Activated T-cell treated with anti-CD3 and anti-CD28 coated beads, Interleukin-2, amount 50 U/mL, for 24 hours (primary cell): Measurements from ENCODE around the gene PRKCD.
A peak's percentile ranks its signal among the peaks of the same experiment; 100 is the strongest.

Source experiments
- DNase-seq: peaks from one replicate; pipeline ENCODE4 v3.0.0-alpha.2; 2020
- H3K27ac Mint-ChIP-seq: 2 replicates; pipeline ENCODE4 v1.8.0; 2020; ENCODE audit warnings: mild to moderate bottlenecking, mixed read lengths
- H3K27me3 Mint-ChIP-seq: 2 replicates; pipeline ENCODE4 v1.8.0; 2020; ENCODE audit warnings: mixed read lengths
- H3K36me3 Mint-ChIP-seq: 2 replicates; pipeline ENCODE4 v1.8.0; 2020; ENCODE audit warnings: low read depth, mixed read lengths
- H3K4me1 Mint-ChIP-seq: 2 replicates; pipeline ENCODE4 v1.8.0; 2020; ENCODE audit warnings: low read depth, mixed read lengths
- H3K4me3 Mint-ChIP-seq: 2 replicates; pipeline ENCODE4 v1.8.0; 2020; ENCODE audit warnings: mild to moderate bottlenecking, moderate library complexity, mixed read lengths
- H3K9me3 Mint-ChIP-seq: 2 replicates; pipeline ENCODE4 v1.8.0; 2020; ENCODE audit warnings: mixed read lengths

The PRKCD gene

GRCh38 chr3:53213276-53213675 lies 52.3 kb downstream of the PRKCD start:
- Mint-ChIP-seq H3K27me3 (no peaks in the 10 kb centered on the region), H3K9me3 (peaks cover 3% of the 10 kb centered on the region), H3K4me1 (peaks cover 8% of the 10 kb centered on the region), H3K4me3 (no peak overlapping the region), H3K27ac (no peak overlapping the region), H3K36me3 (peaks cover 3% of the 10 kb centered on the region)
- no peak for DNase-seq

GRCh38 chr3:53215816-53216215 lies 54.8 kb downstream of the PRKCD start:
- H3K27ac Mint-ChIP-seq: no peak overlapping the region
- H3K4me3 Mint-ChIP-seq: no peak overlapping the region
- peaks cover 13% of the 10 kb centered on the region for H3K4me1 Mint-ChIP-seq
- DNase-seq: no peak
- no peaks in the 10 kb centered on the region for H3K9me3 Mint-ChIP-seq
- no peaks in the 10 kb centered on the region for H3K36me3 Mint-ChIP-seq
- no peaks in the 10 kb centered on the region for H3K27me3 Mint-ChIP-seq

- no peaks in the 10 kb centered on the region for H3K27me3 Mint-ChIP-seq
- H3K27ac Mint-ChIP-seq: no peak overlapping the region
- no peak for DNase-seq
- H3K4me1 Mint-ChIP-seq: peaks cover 10% of the 10 kb centered on the region
- no peaks in the 10 kb centered on the region for H3K9me3 Mint-ChIP-seq
- no peaks in the 10 kb centered on the region for H3K36me3 Mint-ChIP-seq
- no peak overlapping the region for H3K4me3 Mint-ChIP-seq
Observed at GRCh38 chr3:53216723-53217122, 55.7 kb downstream of the PRKCD start.

- H3K27me3 Mint-ChIP-seq: no peaks in the 10 kb centered on the region
Observed at GRCh38 chr3:53217175-53217574, 56.2 kb downstream of the PRKCD start.

GRCh38 chr3:53218131-53218530 lies 57.1 kb downstream of the PRKCD start:
- Mint-ChIP-seq H3K27ac (no peak overlapping the region), H3K4me3 (no peak overlapping the region), H3K27me3 (no peaks in the 10 kb centered on the region), H3K4me1 (peaks cover 5% of the 10 kb centered on the region), H3K36me3 (peaks cover 9% of the 10 kb centered on the region), H3K9me3 (no peaks in the 10 kb centered on the region)
- no peak for DNase-seq

More at GRCh38 chr3:53217175-53217574, 56.2 kb downstream of the PRKCD start:
- Mint-ChIP-seq H3K9me3 (no peaks in the 10 kb centered on the region), H3K4me1 (peaks cover 5% of the 10 kb centered on the region), H3K4me3 (no peak overlapping the region), H3K36me3 (no peaks in the 10 kb centered on the region), H3K27ac (no peak overlapping the region)
- DNase-seq: no peak

GRCh38 chr3:53219895-53220483 lies 59.0 kb downstream of the PRKCD start:
- peak overlapping the region; percentile 66 for H3K27ac Mint-ChIP-seq

GRCh38 chr3:53221345-53221744 lies 60.3 kb downstream of the PRKCD start:
- H3K27me3 Mint-ChIP-seq: no peaks in the 10 kb centered on the region
- peaks cover 5% of the 10 kb centered on the region for H3K4me1 Mint-ChIP-seq
- H3K9me3 Mint-ChIP-seq: no peaks in the 10 kb centered on the region
- DNase-seq: no peak
- H3K36me3 Mint-ChIP-seq: peaks cover 39% of the 10 kb centered on the region
- H3K27ac Mint-ChIP-seq: no peak overlapping the region
- no peak overlapping the region for H3K4me3 Mint-ChIP-seq

More at GRCh38 chr3:53219895-53220483, 59.0 kb downstream of the PRKCD start:
- DNase-seq: peak; percentile 86
- H3K4me3 Mint-ChIP-seq: no peak overlapping the region
- peaks cover 26% of the 10 kb centered on the region for H3K36me3 Mint-ChIP-seq
- H3K27me3 Mint-ChIP-seq: no peaks in the 10 kb centered on the region
- no peaks in the 10 kb centered on the region for H3K9me3 Mint-ChIP-seq
- peaks cover 5% of the 10 kb centered on the region for H3K4me1 Mint-ChIP-seq

GRCh38 chr3:53221827-53222182 lies 60.8 kb downstream of the PRKCD start:
- Mint-ChIP-seq H3K27ac (peak overlapping the region; percentile 16), H3K4me1 (peaks cover 5% of the 10 kb centered on the region), H3K4me3 (no peak overlapping the region), H3K9me3 (no peaks in the 10 kb centered on the region), H3K36me3 (peaks cover 44% of the 10 kb centered on the region), H3K27me3 (no peaks in the 10 kb centered on the region)
- DNase-seq: no peak

GRCh38 chr3:53222183-53222901 lies 61.3 kb downstream of the PRKCD start:
- peaks cover 49% of the 10 kb centered on the region for H3K36me3 Mint-ChIP-seq
- peak overlapping the region; percentile 20 for H3K27ac Mint-ChIP-seq
- H3K9me3 Mint-ChIP-seq: no peaks in the 10 kb centered on the region
- no peak overlapping the region for H3K4me3 Mint-ChIP-seq
- no peaks in the 10 kb centered on the region for H3K27me3 Mint-ChIP-seq
- DNase-seq: no peak
- peaks cover 5% of the 10 kb centered on the region for H3K4me1 Mint-ChIP-seq

- Mint-ChIP-seq H3K27me3 (no peaks in the 10 kb centered on the region), H3K4me3 (no peak overlapping the region), H3K36me3 (peaks cover 56% of the 10 kb centered on the region), H3K27ac (peak overlapping the region; percentile 33), H3K9me3 (no peaks in the 10 kb centered on the region), H3K4me1 (peaks cover 5% of the 10 kb centered on the region)
- no peak for DNase-seq
Observed at GRCh38 chr3:53223025-53223424, 62.0 kb downstream of the PRKCD start.

- Mint-ChIP-seq H3K4me3 (no peak overlapping the region), H3K4me1 (peaks cover 5% of the 10 kb centered on the region), H3K27me3 (no peaks in the 10 kb centered on the region), H3K9me3 (no peaks in the 10 kb centered on the region), H3K36me3 (peaks cover 61% of the 10 kb centered on the region), H3K27ac (peak overlapping the region; percentile 61)
- DNase-seq: no peak
Observed at GRCh38 chr3:53223541-53223966, 62.5 kb downstream of the PRKCD start.

- no peak overlapping the region for H3K4me3 Mint-ChIP-seq
- H3K9me3 Mint-ChIP-seq: no peaks in the 10 kb centered on the region
- peak overlapping the region; percentile 61 for H3K27ac Mint-ChIP-seq
- no peak for DNase-seq
- H3K27me3 Mint-ChIP-seq: no peaks in the 10 kb centered on the region
- H3K36me3 Mint-ChIP-seq: peaks cover 66% of the 10 kb centered on the region
- peaks cover 5% of the 10 kb centered on the region for H3K4me1 Mint-ChIP-seq
Observed at GRCh38 chr3:53224026-53224425, 63.0 kb downstream of the PRKCD start.

- H3K36me3 Mint-ChIP-seq: peaks cover 71% of the 10 kb centered on the region
Observed at GRCh38 chr3:53224536-53224935, 63.5 kb downstream of the PRKCD start.

GRCh38 chr3:53225181-53225580 lies 64.2 kb downstream of the PRKCD start:
- no peaks in the 10 kb centered on the region for H3K9me3 Mint-ChIP-seq

More at GRCh38 chr3:53224536-53224935, 63.5 kb downstream of the PRKCD start:
- Mint-ChIP-seq H3K4me3 (no peak overlapping the region), H3K27ac (no peak overlapping the region), H3K4me1 (peaks cover 5% of the 10 kb centered on the region), H3K27me3 (no peaks in the 10 kb centered on the region), H3K9me3 (no peaks in the 10 kb centered on the region)
- DNase-seq: no peak

GRCh38 chr3:53225651-53226050 lies 64.6 kb downstream of the PRKCD start:
- Mint-ChIP-seq H3K36me3 (peaks cover 82% of the 10 kb centered on the region), H3K4me1 (no peaks in the 10 kb centered on the region), H3K4me3 (no peak overlapping the region), H3K9me3 (no peaks in the 10 kb centered on the region), H3K27ac (peak overlapping the region; percentile 8), H3K27me3 (no peaks in the 10 kb centered on the region)
- peak; percentile 20 for DNase-seq

More at GRCh38 chr3:53225181-53225580, 64.2 kb downstream of the PRKCD start:
- peaks cover 78% of the 10 kb centered on the region for H3K36me3 Mint-ChIP-seq
- peak; percentile 23 for DNase-seq
- no peak overlapping the region for H3K4me3 Mint-ChIP-seq
- H3K27ac Mint-ChIP-seq: peak overlapping the region; percentile 8
- H3K4me1 Mint-ChIP-seq: peaks cover under 1% of the 10 kb centered on the region
- H3K27me3 Mint-ChIP-seq: no peaks in the 10 kb centered on the region
